OCI-LY7 (cell line): Measurements from ENCODE around the gene MAP6.

Experiments used
- EZH2phosphoT487 ChIP-seq: fragments of 200-600 bp; sonication (generic); IDR thresholded peaks from 2 replicates; pipeline ENCODE4 v1.6.1; 2018; ENCODE audit warnings: low read depth, borderline replicate concordance, mild to moderate bottlenecking, mixed run types, antibody characterized with exemption, low read length, moderate library complexity, mixed read lengths
- TF ChIP-seq, protein P1 (sequence below): fragments of 200-600 bp; sonication (generic); conservative IDR thresholded peaks from 2 replicates; pipeline ENCODE4 v1.5.1; 2014; ENCODE audit warnings: mild to moderate bottlenecking, antibody characterized with exemption, low read length, moderate library complexity, mixed read lengths

DNA sequence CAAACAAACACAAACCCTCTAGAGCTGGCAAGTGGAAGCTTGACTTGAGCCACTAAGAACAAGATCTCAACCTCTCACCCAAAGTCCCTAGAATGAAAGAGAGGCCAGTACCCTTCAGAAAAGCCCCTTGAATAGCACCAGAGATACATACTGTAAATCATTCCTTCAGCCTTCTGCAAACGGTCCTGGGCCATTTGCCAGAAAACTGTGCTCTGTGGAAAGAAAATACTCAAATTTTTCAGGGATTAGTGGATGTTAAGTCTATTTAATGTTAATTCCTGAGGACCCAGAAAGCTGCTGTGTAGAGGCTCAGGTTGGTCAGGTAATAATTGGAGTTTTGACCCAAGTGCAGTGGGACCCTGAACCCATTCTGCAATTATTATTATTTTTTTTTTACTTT, 89.9 kb downstream of the MAP6 start:
- TF ChIP-seq, protein P1, sequence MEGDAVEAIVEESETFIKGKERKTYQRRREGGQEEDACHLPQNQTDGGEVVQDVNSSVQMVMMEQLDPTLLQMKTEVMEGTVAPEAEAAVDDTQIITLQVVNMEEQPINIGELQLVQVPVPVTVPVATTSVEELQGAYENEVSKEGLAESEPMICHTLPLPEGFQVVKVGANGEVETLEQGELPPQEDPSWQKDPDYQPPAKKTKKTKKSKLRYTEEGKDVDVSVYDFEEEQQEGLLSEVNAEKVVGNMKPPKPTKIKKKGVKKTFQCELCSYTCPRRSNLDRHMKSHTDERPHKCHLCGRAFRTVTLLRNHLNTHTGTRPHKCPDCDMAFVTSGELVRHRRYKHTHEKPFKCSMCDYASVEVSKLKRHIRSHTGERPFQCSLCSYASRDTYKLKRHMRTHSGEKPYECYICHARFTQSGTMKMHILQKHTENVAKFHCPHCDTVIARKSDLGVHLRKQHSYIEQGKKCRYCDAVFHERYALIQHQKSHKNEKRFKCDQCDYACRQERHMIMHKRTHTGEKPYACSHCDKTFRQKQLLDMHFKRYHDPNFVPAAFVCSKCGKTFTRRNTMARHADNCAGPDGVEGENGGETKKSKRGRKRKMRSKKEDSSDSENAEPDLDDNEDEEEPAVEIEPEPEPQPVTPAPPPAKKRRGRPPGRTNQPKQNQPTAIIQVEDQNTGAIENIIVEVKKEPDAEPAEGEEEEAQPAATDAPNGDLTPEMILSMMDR = no peak
- no peak for TF ChIP-seq EZH2phosphoT487
